MCF 10A (cell line): ENCODE results near the gene CTPS2. TPM values are rescaled to one million over a fixed set of nuclear protein-coding genes. Genes with fewer than 3 reads are reported as not detected.
"Not testable (repeated sequence)": the region's sequence is repeated elsewhere in the genome, so short reads cannot be mapped to it uniquely, and the experiment has no call there.

Source experiments
- BruUV-seq: library from RNA; stranded (reverse); fragments of 400-500 nt; replicated peaks from 2 replicates; lab custom pipeline; 2021; lab: Mats Ljungman, UMichigan
- CTCF ChIA-PET: fragments of 300-600 bp; sonication (Branson Sonifier 250); formaldehyde crosslinking; extraction: SDS; loops from one replicate; lab custom pipeline; 2021; ENCODE audit warnings: antibody characterized with exemption, inconsistent platforms; lab: Yijun Ruan, JAX
- POLR2A ChIA-PET: fragments of 300-600, 350-650 bp; sonication (Branson Sonifier 250); formaldehyde crosslinking; extraction: SDS; loops from one replicate; lab custom pipeline; 2020; ENCODE audit warnings: antibody characterized with exemption, inconsistent platforms; lab: Yijun Ruan, JAX
- DNase-seq: peaks from one replicate; pipeline ENCODE4 v3.0.0-alpha.2; 2018; ENCODE audit not compliant: unreplicated experiment
- H3K27ac Mint-ChIP-seq: one replicate; pipeline ENCODE4 v1.8.0; 2022; ENCODE audit warnings: mild to moderate bottlenecking, low read depth, mixed read lengths; ENCODE audit not compliant: unreplicated experiment
- H3K27me3 Mint-ChIP-seq: one replicate; pipeline ENCODE4 v1.8.0; 2022; ENCODE audit warnings: mixed read lengths; ENCODE audit not compliant: insufficient read depth, unreplicated experiment
- H3K36me3 Mint-ChIP-seq: one replicate; pipeline ENCODE4 v1.8.0; 2022; ENCODE audit warnings: mild to moderate bottlenecking, moderate library complexity, mixed read lengths; ENCODE audit not compliant: insufficient read depth, unreplicated experiment
- H3K4me1 Mint-ChIP-seq: one replicate; pipeline ENCODE4 v1.8.0; 2022; ENCODE audit warnings: mixed read lengths; ENCODE audit not compliant: insufficient read depth, unreplicated experiment
- H3K4me3 Mint-ChIP-seq: one replicate; pipeline ENCODE4 v1.8.0; 2022; ENCODE audit warnings: mild to moderate bottlenecking, moderate library complexity, mixed read lengths; ENCODE audit not compliant: unreplicated experiment
- H3K9me3 Mint-ChIP-seq: one replicate; pipeline ENCODE4 v1.8.0; 2022; ENCODE audit warnings: mixed read lengths; ENCODE audit not compliant: unreplicated experiment
- intact Hi-C: fragments of 100-400 bp; cut with micrococcal nuclease; formaldehyde crosslinking; loops from 2 replicates; pipeline ENCODE4 v1.14.1; 2022
- total RNA-seq: library from RNA; stranded (reverse); gene quantifications from 2 replicates; pipeline ENCODE4 v1.2.3, GENCODE V29; 2022
- TF ChIP-seq, protein P1 (sequence below): fragments of 200-600 bp; IDR thresholded peaks from one replicate; pipeline ENCODE4 v1.8.0; 2022; ENCODE audit warnings: antibody characterized with exemption, mild to moderate bottlenecking; ENCODE audit not compliant: unreplicated experiment

CTPS2 gene
- total RNA-seq, 1 experiment from 2014 or later, result 5.3 TPM

DNA sequence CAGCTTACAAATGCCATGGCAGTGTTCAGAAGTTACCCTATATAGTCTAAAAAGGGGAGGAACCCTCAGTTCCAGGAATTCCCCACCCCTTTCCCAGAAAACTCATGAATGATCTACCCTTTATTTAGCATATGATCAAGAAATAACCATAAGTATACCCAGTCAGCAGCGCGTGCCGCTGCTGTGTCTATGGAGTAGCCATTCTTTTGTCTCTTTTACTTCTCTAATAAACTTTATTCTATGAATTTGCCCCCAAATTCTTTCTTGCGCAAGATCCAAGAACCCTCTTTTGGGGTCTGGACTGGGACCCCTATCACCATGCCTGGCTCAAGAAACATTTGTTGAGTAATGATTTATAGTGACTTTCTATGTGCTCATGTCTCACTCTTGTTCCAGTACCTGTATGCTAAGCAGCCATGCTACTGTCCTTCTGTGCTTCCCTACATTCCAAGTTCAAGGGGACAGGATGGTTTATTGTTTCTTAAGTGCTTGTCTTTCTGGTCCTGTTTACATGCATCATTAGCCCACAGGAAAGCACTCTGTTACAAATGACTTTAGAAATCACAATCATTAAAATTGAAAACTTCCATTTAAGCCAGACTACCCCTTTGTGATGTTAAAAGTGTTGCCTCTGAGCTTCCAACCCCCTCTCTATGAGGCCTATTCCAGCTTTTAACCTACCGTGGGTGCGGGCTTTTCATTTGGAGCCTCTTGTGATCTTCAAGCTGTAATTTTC lies 125.9 kb downstream of the CTPS2 start:
- intact Hi-C loops, result no loop called here
- CTCF ChIA-PET, result no interaction called here
- BruUV-seq, result no TSS peak
- no peak overlapping the region for H3K4me3 Mint-ChIP-seq
- TF ChIP-seq, protein P1, sequence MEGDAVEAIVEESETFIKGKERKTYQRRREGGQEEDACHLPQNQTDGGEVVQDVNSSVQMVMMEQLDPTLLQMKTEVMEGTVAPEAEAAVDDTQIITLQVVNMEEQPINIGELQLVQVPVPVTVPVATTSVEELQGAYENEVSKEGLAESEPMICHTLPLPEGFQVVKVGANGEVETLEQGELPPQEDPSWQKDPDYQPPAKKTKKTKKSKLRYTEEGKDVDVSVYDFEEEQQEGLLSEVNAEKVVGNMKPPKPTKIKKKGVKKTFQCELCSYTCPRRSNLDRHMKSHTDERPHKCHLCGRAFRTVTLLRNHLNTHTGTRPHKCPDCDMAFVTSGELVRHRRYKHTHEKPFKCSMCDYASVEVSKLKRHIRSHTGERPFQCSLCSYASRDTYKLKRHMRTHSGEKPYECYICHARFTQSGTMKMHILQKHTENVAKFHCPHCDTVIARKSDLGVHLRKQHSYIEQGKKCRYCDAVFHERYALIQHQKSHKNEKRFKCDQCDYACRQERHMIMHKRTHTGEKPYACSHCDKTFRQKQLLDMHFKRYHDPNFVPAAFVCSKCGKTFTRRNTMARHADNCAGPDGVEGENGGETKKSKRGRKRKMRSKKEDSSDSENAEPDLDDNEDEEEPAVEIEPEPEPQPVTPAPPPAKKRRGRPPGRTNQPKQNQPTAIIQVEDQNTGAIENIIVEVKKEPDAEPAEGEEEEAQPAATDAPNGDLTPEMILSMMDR, result no peak
- no peak overlapping the region for H3K27ac Mint-ChIP-seq
- no peaks in the 10 kb centered on the region for H3K9me3 Mint-ChIP-seq
- POLR2A ChIA-PET, result no interaction called here
- no peaks in the 10 kb centered on the region for H3K36me3 Mint-ChIP-seq
- no peak for DNase-seq
- H3K27me3 Mint-ChIP-seq, result peaks cover 33% of the 10 kb centered on the region
- peaks cover 11% of the 10 kb centered on the region for H3K4me1 Mint-ChIP-seq

DNA sequence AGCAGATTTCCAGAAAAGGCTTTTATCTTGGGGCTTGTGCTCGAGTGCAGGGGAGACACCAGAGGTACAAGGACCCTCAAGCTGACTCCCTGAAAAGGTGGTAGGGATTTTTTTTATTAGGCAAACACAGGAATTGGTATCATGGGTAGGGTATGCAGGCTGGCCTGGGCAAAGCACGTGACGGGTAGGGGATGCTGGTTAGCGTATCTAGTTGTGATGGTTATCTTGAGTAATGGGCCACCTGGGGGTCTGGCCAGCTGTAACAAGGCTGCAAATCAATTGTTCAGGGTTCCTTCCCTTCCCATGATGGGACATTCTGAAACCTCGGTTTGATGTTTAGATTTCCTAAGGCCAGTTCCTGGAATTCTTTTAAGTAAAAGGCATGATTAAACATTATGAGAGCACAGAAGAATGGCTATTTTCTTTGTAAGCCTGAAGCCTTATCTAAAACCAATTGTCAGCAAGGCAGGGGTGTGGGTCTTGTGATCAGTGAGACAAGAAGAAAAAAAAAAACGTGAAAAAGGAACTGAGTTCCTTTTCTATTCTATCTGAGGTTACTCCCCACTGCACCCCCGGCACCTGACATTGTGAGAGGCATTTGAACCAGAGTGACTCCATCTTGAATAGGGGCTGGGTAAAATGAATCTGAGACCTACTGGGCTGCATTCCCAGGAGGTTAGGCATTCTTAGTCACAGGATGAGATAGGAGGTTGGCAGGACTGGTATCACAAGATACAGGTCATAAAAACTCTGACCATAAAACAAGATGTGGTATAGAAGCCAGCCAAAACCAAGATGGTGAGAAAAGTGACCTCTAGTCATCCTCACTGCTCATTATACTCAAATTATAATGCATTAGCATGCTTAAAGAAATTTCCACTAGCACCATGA lies 126.7 kb downstream of the CTPS2 start:
- DNase-seq, result no peak
- Mint-ChIP-seq H3K27me3 (peaks cover 33% of the 10 kb centered on the region), H3K4me1 (peaks cover 11% of the 10 kb centered on the region), H3K4me3 (no peak overlapping the region), H3K9me3 (no peaks in the 10 kb centered on the region), H3K36me3 (no peaks in the 10 kb centered on the region), H3K27ac (no peak overlapping the region)
- CTCF ChIA-PET, result no interaction called here
- POLR2A ChIA-PET, result no interaction called here
- TF ChIP-seq, protein P1, result no peak
- intact Hi-C loops, result no loop called here
- no TSS peak for BruUV-seq

DNA sequence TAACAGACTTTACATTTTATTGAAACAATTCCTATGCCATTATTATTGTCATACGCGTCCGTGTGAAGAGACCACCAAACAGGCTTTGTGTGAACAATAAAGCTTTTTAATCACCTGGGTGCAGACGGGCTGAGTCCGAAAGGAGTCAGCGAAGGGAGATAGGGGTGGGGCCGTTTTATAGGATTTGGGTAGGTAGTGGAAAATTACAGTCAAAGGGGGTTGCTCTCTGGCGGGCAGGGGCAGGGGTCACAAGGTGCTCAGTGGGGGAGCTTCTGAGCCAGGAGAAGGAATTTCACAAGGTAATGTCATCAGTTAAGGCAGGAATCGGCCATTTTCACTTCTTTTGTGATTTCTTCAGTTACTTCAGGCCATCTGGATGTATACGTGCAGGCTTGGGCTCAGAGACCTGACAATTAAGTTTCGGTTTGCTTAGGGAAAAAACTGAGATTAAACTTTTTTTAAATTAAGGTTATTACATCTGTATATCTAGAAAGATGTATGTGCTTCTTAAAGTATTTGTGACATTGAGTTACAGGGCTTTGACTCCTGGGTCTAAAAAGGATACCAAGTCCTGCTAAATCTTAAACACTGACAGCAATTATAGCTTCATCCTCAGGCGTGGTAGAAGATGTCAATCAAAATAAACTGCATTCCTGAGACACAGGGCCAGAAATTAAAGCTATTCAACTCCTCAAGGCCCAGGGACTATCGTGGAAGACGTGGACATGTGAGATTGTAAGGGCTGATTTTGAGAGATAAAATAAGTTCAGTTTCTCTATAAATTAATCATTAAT lies 132.3 kb downstream of the CTPS2 start:
- intact Hi-C loops, DNase-seq, H3K9me3 Mint-ChIP-seq, BruUV-seq, H3K4me1 Mint-ChIP-seq, H3K27ac Mint-ChIP-seq, H3K4me3 Mint-ChIP-seq, H3K36me3 Mint-ChIP-seq: not testable (repeated sequence)
- POLR2A ChIA-PET, result interaction anchor here (0.9 kb wide), 1 partner anchor 10 kb away, joined by 3 read pairs; no protein-coding TSS in a partner anchor
- CTCF ChIA-PET, result interaction anchor here (0.5 to 1.5 kb wide), 3 partner anchors 14 to 144 kb away, joined by 3 to 5 read pairs (median 3); no protein-coding TSS in a partner anchor
- H3K27me3 Mint-ChIP-seq, result peaks cover 35% of the 10 kb centered on the region

DNA sequence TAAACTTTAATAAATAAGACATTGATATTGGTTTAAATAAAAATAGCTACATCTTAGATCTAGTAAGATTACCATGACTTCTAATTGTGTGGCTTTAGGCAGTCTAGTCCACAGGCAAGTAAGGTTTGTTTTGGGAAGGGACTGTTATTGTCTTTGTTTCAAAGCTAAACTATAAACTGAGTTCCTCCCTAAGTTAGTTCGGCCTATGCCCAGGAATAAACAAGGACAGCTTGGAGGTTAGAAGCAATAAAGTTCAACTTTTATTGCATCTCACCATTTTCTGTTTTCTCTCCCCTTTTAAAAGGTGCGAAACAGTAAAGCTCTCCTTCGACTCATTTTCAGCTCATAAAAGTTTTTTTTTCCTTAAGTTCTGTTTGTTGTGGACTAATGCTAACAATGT lies 133.0 kb downstream of the CTPS2 start:
- no peak for DNase-seq
- Mint-ChIP-seq H3K4me1 (no peaks in the 10 kb centered on the region), H3K27ac (no peak overlapping the region), H3K4me3 (no peak overlapping the region), H3K27me3 (peaks cover 35% of the 10 kb centered on the region), H3K9me3 (no peaks in the 10 kb centered on the region), H3K36me3 (no peaks in the 10 kb centered on the region)
- intact Hi-C loops, result no loop called here
- ChIA-PET CTCF (interaction anchor here (0.5 to 1.5 kb wide), 5 partner anchors 13 to 319 kb away, joined by 3 to 5 read pairs (median 3); no protein-coding TSS in a partner anchor), POLR2A (no interaction called here)
- TF ChIP-seq, protein P1, result no peak
- no TSS peak for BruUV-seq
